ENCODE data around the gene PNMA6A. TPM values are rescaled to one million over a fixed set of nuclear protein-coding genes. Genes with fewer than 3 reads are reported as not detected.
"Not testable (repeated sequence)": the region's sequence is repeated elsewhere in the genome, so short reads cannot be mapped to it uniquely, and the experiment has no call there.

The PNMA6A gene
- total RNA-seq, 2 donors from 2014 or later, result 5.2 to 7.6 TPM

DNA sequence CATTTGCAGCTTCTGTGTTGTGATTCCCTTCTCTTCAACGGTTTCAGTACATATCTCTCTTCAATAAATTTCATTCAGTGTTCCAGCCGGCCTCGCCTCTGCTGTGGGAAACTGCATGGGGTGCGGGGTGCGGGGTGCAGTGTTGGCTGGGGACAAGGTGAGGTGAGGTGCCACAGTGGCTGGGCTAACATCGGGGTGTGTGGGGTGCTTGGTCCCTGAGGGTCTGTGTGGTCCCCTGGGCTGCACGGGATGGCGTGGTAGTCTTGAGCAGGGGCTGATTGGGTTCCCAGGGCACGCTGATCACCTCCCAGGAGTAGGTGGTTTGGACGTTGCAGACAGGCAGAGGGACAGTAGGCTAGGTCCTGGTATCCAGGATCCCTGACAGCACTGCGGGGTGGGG, 2.7 kb downstream of the PNMA6A start:
- Mint-ChIP-seq H3K36me3 (ENCODE audit: low read depth) (peaks cover 3% of the 10 kb centered on the region), H3K9me3 (peaks cover 8% of the 10 kb centered on the region), H3K4me3 (no peak overlapping the region), H3K27me3 (ENCODE audit: insufficient read depth) (no peaks in the 10 kb centered on the region), H3K4me1 (no peaks in the 10 kb centered on the region), H3K27ac (no peak overlapping the region)
- Histone ChIP-seq H3K4me1 (ENCODE audit: control insufficient read depth, insufficient read depth, low read length) (no peaks in the 10 kb centered on the region), H3K9me3 (ENCODE audit: control insufficient read depth, low read length) (no peaks in the 10 kb centered on the region), H3K27ac (ENCODE audit: low read depth, low read length) (no peak overlapping the region), H3K4me3 (ENCODE audit: low read length) (no peak overlapping the region), H3K27me3 (ENCODE audit: control insufficient read depth, insufficient read depth, low read length, poor library complexity, severe bottlenecking) (no peaks in the 10 kb centered on the region), H3K9ac (ENCODE audit: extremely low read depth, low read length, poor library complexity, severe bottlenecking) (no peak overlapping the region), H3K36me3 (ENCODE audit: control insufficient read depth, insufficient read depth, low read length) (no peaks in the 10 kb centered on the region)
- WGBS, 2 experiments (ENCODE audit: insufficient coverage in 1 of 2, insufficient read length in 1 of 2), result 98% methylated on average over 11 of the region's 11 CpGs; no CpG with 5 or more reads in 1 of the 2 experiments
- no peak for DNase-seq
- no peak for TF ChIP-seq CTCF (conservative IDR thresholded peaks at IDR 0.05)

DNA sequence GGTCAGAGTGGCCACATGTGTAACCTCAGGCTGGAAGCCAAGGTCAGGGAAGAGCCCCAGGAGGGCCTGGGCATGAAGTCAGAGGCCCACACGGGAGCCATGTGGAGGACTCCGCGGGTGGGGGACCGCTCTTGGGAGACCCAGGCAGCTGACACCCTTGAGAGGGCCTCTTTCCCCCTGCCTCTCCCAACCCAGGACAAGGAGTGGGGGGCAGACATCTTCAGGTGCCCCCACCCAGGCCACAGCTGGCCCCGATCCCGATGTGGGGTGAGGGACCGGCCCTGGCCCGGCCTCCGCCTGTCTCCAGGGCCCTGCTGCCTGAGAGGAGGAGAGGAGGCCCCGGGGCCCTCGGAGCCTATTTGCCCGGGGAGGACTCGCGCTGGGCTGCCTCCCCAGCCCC, 3.1 kb downstream of the PNMA6A start:
- H3K9me3 ChIP-seq (ENCODE audit: control insufficient read depth, low read length), result no peaks in the 10 kb centered on the region
- H3K27ac Mint-ChIP-seq, result no peak overlapping the region
- no peaks in the 10 kb centered on the region for H3K27me3 ChIP-seq (ENCODE audit: control insufficient read depth, insufficient read depth, low read length, poor library complexity, severe bottlenecking)
- H3K36me3 Mint-ChIP-seq (ENCODE audit: low read depth), result peaks cover 3% of the 10 kb centered on the region
- peaks cover 8% of the 10 kb centered on the region for H3K9me3 Mint-ChIP-seq
- 95% methylated on average over 4 of the region's 14 CpGs; no CpG with 5 or more reads in 1 of the 2 experiments for WGBS, 2 experiments (ENCODE audit: insufficient coverage in 1 of 2, insufficient read length in 1 of 2)
- H3K4me3 Mint-ChIP-seq, result no peak overlapping the region
- no peak for TF ChIP-seq CTCF (conservative IDR thresholded peaks at IDR 0.05)
- H3K36me3 ChIP-seq (ENCODE audit: control insufficient read depth, insufficient read depth, low read length), result no peaks in the 10 kb centered on the region
- H3K27ac ChIP-seq (ENCODE audit: low read depth, low read length), result no peak overlapping the region
- DNase-seq, result no peak
- H3K4me3 ChIP-seq (ENCODE audit: low read length), result no peak overlapping the region
- H3K4me1 ChIP-seq (ENCODE audit: control insufficient read depth, insufficient read depth, low read length), result no peaks in the 10 kb centered on the region
- no peak overlapping the region for H3K9ac ChIP-seq (ENCODE audit: extremely low read depth, low read length, poor library complexity, severe bottlenecking)
- no peaks in the 10 kb centered on the region for H3K27me3 Mint-ChIP-seq (ENCODE audit: insufficient read depth)
- no peaks in the 10 kb centered on the region for H3K4me1 Mint-ChIP-seq

DNA sequence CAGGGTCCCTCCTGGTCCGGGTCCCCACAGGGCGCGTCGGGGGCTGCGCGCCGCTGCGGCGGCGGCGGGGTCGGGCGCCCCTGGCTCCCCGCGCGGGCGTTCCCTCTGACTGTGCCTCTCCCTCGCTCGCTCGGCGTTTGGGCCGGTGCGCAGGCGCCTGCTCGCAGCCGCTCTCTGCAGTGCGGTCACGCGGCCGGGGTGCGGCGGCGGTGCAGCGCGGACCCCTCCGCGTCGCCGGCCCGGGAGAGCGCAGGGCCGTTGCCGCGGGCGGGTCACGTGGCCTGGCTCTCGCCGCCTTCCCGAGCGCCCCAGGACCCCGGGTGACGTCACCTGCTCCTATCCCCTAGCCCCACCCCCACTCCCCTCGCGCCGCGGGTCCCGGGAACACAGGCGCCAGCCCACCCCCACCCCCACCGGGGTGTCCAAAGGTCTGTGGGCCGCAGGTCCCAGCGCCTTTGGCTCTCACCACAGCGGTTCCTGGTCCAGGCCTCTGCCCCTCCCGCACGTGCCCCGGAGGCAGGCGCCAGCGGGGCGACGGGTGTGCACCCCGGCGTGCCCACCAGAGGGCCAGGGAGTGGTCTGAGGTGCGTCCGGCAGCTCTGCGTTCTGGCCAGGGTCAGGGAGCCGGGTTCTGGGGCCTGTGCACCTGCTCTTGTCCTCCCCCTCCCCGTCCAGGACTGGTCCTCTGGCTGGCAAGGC, 5.3 kb downstream of the PNMA6A start:
- H3K27me3 Mint-ChIP-seq (ENCODE audit: insufficient read depth); H3K4me3 Mint-ChIP-seq; H3K36me3 ChIP-seq (ENCODE audit: control insufficient read depth, insufficient read depth, low read length); H3K4me3 ChIP-seq (ENCODE audit: low read length); H3K9ac ChIP-seq (ENCODE audit: extremely low read depth, low read length, poor library complexity, severe bottlenecking); H3K36me3 Mint-ChIP-seq (ENCODE audit: low read depth); H3K27me3 ChIP-seq (ENCODE audit: control insufficient read depth, insufficient read depth, low read length, poor library complexity, severe bottlenecking); DNase-seq; H3K4me1 Mint-ChIP-seq; H3K27ac ChIP-seq (ENCODE audit: low read depth, low read length); H3K4me1 ChIP-seq (ENCODE audit: control insufficient read depth, insufficient read depth, low read length); H3K27ac Mint-ChIP-seq; H3K9me3 ChIP-seq (ENCODE audit: control insufficient read depth, low read length); H3K9me3 Mint-ChIP-seq: not testable (repeated sequence)
- no CpG with 5 or more reads among the region's 76 CpGs for WGBS, 2 experiments (ENCODE audit: insufficient coverage in 1 of 2, insufficient read length in 1 of 2)

- H3K27me3 Mint-ChIP-seq (ENCODE audit: insufficient read depth); H3K4me1 ChIP-seq (ENCODE audit: control insufficient read depth, insufficient read depth, low read length); H3K4me3 Mint-ChIP-seq; H3K36me3 Mint-ChIP-seq (ENCODE audit: low read depth); H3K36me3 ChIP-seq (ENCODE audit: control insufficient read depth, insufficient read depth, low read length); DNase-seq; H3K4me3 ChIP-seq (ENCODE audit: low read length); H3K27me3 ChIP-seq (ENCODE audit: control insufficient read depth, insufficient read depth, low read length, poor library complexity, severe bottlenecking); H3K9me3 ChIP-seq (ENCODE audit: control insufficient read depth, low read length); H3K27ac Mint-ChIP-seq; H3K27ac ChIP-seq (ENCODE audit: low read depth, low read length); H3K4me1 Mint-ChIP-seq; H3K9ac ChIP-seq (ENCODE audit: extremely low read depth, low read length, poor library complexity, severe bottlenecking): not testable (repeated sequence)
- H3K9me3 Mint-ChIP-seq, result peaks cover 26% of the 10 kb centered on the region
- WGBS, 2 experiments (ENCODE audit: insufficient coverage in 1 of 2, insufficient read length in 1 of 2), result no CpG with 5 or more reads among the region's 23 CpGs
Measured at GRCh38 chrX:153083238-153083923, 11.1 kb downstream of the PNMA6A start.

Measured in endodermal cell (in vitro differentiated cells).